BE2C (cell line): ENCODE measurements around the gene NR3C2.
A peak's percentile ranks its signal among the peaks of the same experiment; 100 is the strongest.

Source experiments
- DNase-seq: peaks from one replicate; pipeline ENCODE4 v3.0.0-alpha.2; 2020
- H3K27me3 ChIP-seq: fragments of 250-450 bp; sonication (Bioruptor Pico); 2 replicates; pipeline ENCODE4 v1.5.1; 2020; ENCODE audit warnings: mild to moderate bottlenecking
- H3K36me3 ChIP-seq: fragments of 250-450 bp; sonication (Bioruptor Pico); 2 replicates; pipeline ENCODE4 v1.5.1; 2020; ENCODE audit warnings: mild to moderate bottlenecking
- H3K4me1 ChIP-seq: fragments of 250-450 bp; sonication (Bioruptor Pico); 2 replicates; pipeline ENCODE4 v1.5.1; 2020
- H3K4me3 ChIP-seq: 2 replicates; pipeline ENCODE4 v1.5.1; 2011; ENCODE audit warnings: low read depth, low read length
- H3K9me3 ChIP-seq: fragments of 250-450 bp; sonication (Bioruptor Pico); 2 replicates; pipeline ENCODE4 v1.5.1; 2020
- CTCF ChIP-seq: IDR thresholded peaks from 2 replicates; pipeline ENCODE4 v1.5.1; 2012; ENCODE audit warnings: mild to moderate bottlenecking, low read depth, low read length

Gene NR3C2

GRCh38 chr4:148216321-148216720 lies 225.9 kb downstream of the NR3C2 start:
- no peaks in the 10 kb centered on the region for H3K27me3 ChIP-seq
- no peak for TF ChIP-seq CTCF
- H3K36me3 ChIP-seq: no peaks in the 10 kb centered on the region
- H3K4me3 ChIP-seq: no peak overlapping the region
- H3K9me3 ChIP-seq: no peaks in the 10 kb centered on the region
- peaks cover 6% of the 10 kb centered on the region for H3K4me1 ChIP-seq
- DNase-seq: no peak

GRCh38 chr4:148215202-148215601 lies 227.0 kb downstream of the NR3C2 start:
- Histone ChIP-seq H3K27me3 (no peaks in the 10 kb centered on the region), H3K4me3 (no peak overlapping the region), H3K4me1 (peaks cover 6% of the 10 kb centered on the region), H3K36me3 (no peaks in the 10 kb centered on the region), H3K9me3 (no peaks in the 10 kb centered on the region)
- no peak for DNase-seq
- no peak for TF ChIP-seq CTCF

- H3K9me3 ChIP-seq: no peaks in the 10 kb centered on the region
- no peaks in the 10 kb centered on the region for H3K36me3 ChIP-seq
- H3K4me1 ChIP-seq: peaks cover 6% of the 10 kb centered on the region
- peak; percentile 21 for DNase-seq
- no peaks in the 10 kb centered on the region for H3K27me3 ChIP-seq
- no peak overlapping the region for H3K4me3 ChIP-seq
- TF ChIP-seq CTCF: no peak
Measured at GRCh38 chr4:148214529-148215166, 227.6 kb downstream of the NR3C2 start.

GRCh38 chr4:148211533-148211932 lies 230.7 kb downstream of the NR3C2 start:
- Histone ChIP-seq H3K36me3 (no peaks in the 10 kb centered on the region), H3K4me1 (peaks cover 6% of the 10 kb centered on the region), H3K4me3 (no peak overlapping the region), H3K9me3 (no peaks in the 10 kb centered on the region), H3K27me3 (no peaks in the 10 kb centered on the region)
- no peak for DNase-seq
- TF ChIP-seq CTCF: no peak

- H3K9me3 ChIP-seq: no peaks in the 10 kb centered on the region
- peaks cover 11% of the 10 kb centered on the region for H3K4me1 ChIP-seq
- TF ChIP-seq CTCF: no peak
- DNase-seq: no peak
- no peaks in the 10 kb centered on the region for H3K27me3 ChIP-seq
- no peak overlapping the region for H3K4me3 ChIP-seq
- no peaks in the 10 kb centered on the region for H3K36me3 ChIP-seq
Measured at GRCh38 chr4:148210661-148211060, 231.6 kb downstream of the NR3C2 start.

- no peak for DNase-seq
- no peak for TF ChIP-seq CTCF
Measured at GRCh38 chr4:148207068-148207467, 235.1 kb downstream of the NR3C2 start.

More at GRCh38 chr4:148207068-148207467, 235.1 kb downstream of the NR3C2 start:
- Histone ChIP-seq H3K9me3 (no peaks in the 10 kb centered on the region), H3K27me3 (no peaks in the 10 kb centered on the region), H3K4me1 (peaks cover 10% of the 10 kb centered on the region), H3K36me3 (no peaks in the 10 kb centered on the region), H3K4me3 (no peak overlapping the region)
